AG10803 (cell line): ENCODE results near the gene NCL.
A peak's percentile ranks its signal among the peaks of the same experiment; 100 is the strongest.

ENCODE experiments used
- DNase-seq: peaks from one replicate; pipeline ENCODE4 v3.0.0; 2010; ENCODE audit warnings: low read depth
- H3K4me3 ChIP-seq: 2 replicates; pipeline ENCODE4 v1.5.1; 2011; ENCODE audit warnings: mild to moderate bottlenecking, low read length, control low read depth
- CTCF ChIP-seq: conservative IDR thresholded peaks from 2 replicates; pipeline ENCODE4 v1.5.1; 2011; ENCODE audit warnings: mild to moderate bottlenecking, low read length, control low read depth, inconsistent platforms

NCL gene

GRCh38 chr2:231421051-231421580 is 43.2 kb downstream of the NCL start:
- no peak for TF ChIP-seq CTCF
- no peak overlapping the region for H3K4me3 ChIP-seq
- DNase-seq = no peak

- no peak overlapping the region for H3K4me3 ChIP-seq
- TF ChIP-seq CTCF = no peak
- no peak for DNase-seq
Measured at GRCh38 chr2:231418820-231419640, 45.3 kb downstream of the NCL start.

GRCh38 chr2:231415029-231415428 is 49.3 kb downstream of the NCL start:
- DNase-seq = no peak
- no peak for TF ChIP-seq CTCF
- no peak overlapping the region for H3K4me3 ChIP-seq

- DNase-seq = no peak
- TF ChIP-seq CTCF = no peak
- no peak overlapping the region for H3K4me3 ChIP-seq
Measured at GRCh38 chr2:231413921-231414476, 50.3 kb downstream of the NCL start.

- no peak for TF ChIP-seq CTCF
- DNase-seq = no peak
- no peak overlapping the region for H3K4me3 ChIP-seq
Measured at GRCh38 chr2:231413456-231413855, 50.8 kb downstream of the NCL start.

- TF ChIP-seq CTCF = no peak
- peak overlapping the region; percentile 74 for H3K4me3 ChIP-seq
Measured at GRCh38 chr2:231412618-231412963, 51.7 kb downstream of the NCL start.

More at GRCh38 chr2:231412618-231412963, 51.7 kb downstream of the NCL start:
- no peak for DNase-seq
